CD4-positive, alpha-beta memory T cell (primary cell): ENCODE measurements around the gene SYN1. TPM values are rescaled to one million over a fixed set of nuclear protein-coding genes. Genes with fewer than 3 reads are reported as not detected.

Experiments used
- CTCF ChIA-PET: fragments of 350-600 bp; sonication (Branson Sonifier 250); formaldehyde crosslinking; loops from one replicate; lab custom pipeline; 2021; ENCODE audit warnings: inconsistent platforms; ENCODE audit not compliant: partially characterized antibody; lab: Charles Lee
- POLR2A ChIA-PET: fragments of 350-600 bp; sonication (Branson Sonifier 250); formaldehyde crosslinking; loops from one replicate; lab custom pipeline; 2021; ENCODE audit not compliant: partially characterized antibody; lab: Charles Lee
- DNase-seq, 5 donors: peaks; one replicate each; pipeline versions ENCODE4 v3.0.0 to v3.0.0-alpha.2; 2020 to 2022; ENCODE audit warnings: mixed read lengths in 1 of 5
- H3K27ac ChIP-seq: one replicate; pipeline ENCODE4 v1.7.0; 2013; ENCODE audit warnings: low read depth, low read length
- H3K27me3 ChIP-seq: 2 replicates; pipeline ENCODE4 v1.7.0; 2013; ENCODE audit warnings: mild to moderate bottlenecking, low read length, moderate library complexity; ENCODE audit not compliant: insufficient read depth
- H3K36me3 ChIP-seq: 2 replicates; pipeline ENCODE4 v1.7.0; 2013; ENCODE audit warnings: mild to moderate bottlenecking, low read length, moderate library complexity; ENCODE audit not compliant: insufficient read depth
- H3K4me1 ChIP-seq: 2 replicates; pipeline ENCODE4 v1.7.0; 2013; ENCODE audit warnings: mild to moderate bottlenecking, low read length, moderate library complexity; ENCODE audit not compliant: insufficient read depth
- H3K4me3 ChIP-seq, 2 donors: one replicate each; pipeline ENCODE4 v1.7.0; 2013; ENCODE audit warnings: low read length in 2 of 2, mild to moderate bottlenecking in 1 of 2
- H3K9me3 ChIP-seq, 2 donors: one replicate each; pipeline ENCODE4 v1.7.0; 2013; ENCODE audit warnings: low read length in 2 of 2, control low read depth in 1 of 2; ENCODE audit not compliant: control insufficient read depth in 1 of 2
- H3K27ac Mint-ChIP-seq, 7 donors: one replicate each; pipeline ENCODE4 v1.8.0; 2020 to 2021; ENCODE audit warnings: mixed read lengths in 7 of 7, mild to moderate bottlenecking in 6 of 7, inconsistent platforms in 3 of 7, moderate library complexity in 3 of 7
- H3K27me3 Mint-ChIP-seq, 2 donors: one replicate each; pipeline ENCODE4 v1.8.0; 2020 to 2021; ENCODE audit warnings: mixed read lengths in 2 of 2
- H3K36me3 Mint-ChIP-seq, 2 donors: one replicate each; pipeline ENCODE4 v1.8.0; 2020 to 2021; ENCODE audit warnings: mixed read lengths in 2 of 2, inconsistent platforms in 1 of 2, mild to moderate bottlenecking in 1 of 2
- H3K4me1 Mint-ChIP-seq, 4 donors: one replicate each; pipeline ENCODE4 v1.8.0; 2020 to 2021; ENCODE audit warnings: mixed read lengths in 4 of 4, mild to moderate bottlenecking in 1 of 4
- H3K4me3 Mint-ChIP-seq, 8 donors: one replicate each; pipeline ENCODE4 v1.8.0; 2020 to 2021; ENCODE audit warnings: mixed read lengths in 8 of 8, mild to moderate bottlenecking in 7 of 8, moderate library complexity in 6 of 8, inconsistent platforms in 3 of 8
- H3K9me3 Mint-ChIP-seq, 8 donors: one replicate each; pipeline ENCODE4 v1.8.0; 2020 to 2021; ENCODE audit warnings: mixed read lengths in 8 of 8, mild to moderate bottlenecking in 5 of 8, inconsistent platforms in 3 of 8, moderate library complexity in 1 of 8
- intact Hi-C: fragments of 100-400 bp; cut with micrococcal nuclease; formaldehyde crosslinking; loops from one replicate; pipeline ENCODE4 v1.15.1; 2023
- polyA plus RNA-seq, 2 donors: library from polyadenylated mRNA; unstranded; fragments of 300-500 nt; fragmentation: Illumina TruSeq; gene quantifications; one replicate each; pipeline ENCODE4 v1.2.3, GENCODE V29; 2021
- total RNA-seq, 2 experiments: library from RNA; stranded (reverse); gene quantifications; one replicate each; pipeline ENCODE4 v1.2.3, GENCODE V29; 2021

The SYN1 gene
- total and polyA plus RNA-seq, 4 experiments from 2014 or later, result 0.49 to 1.6 (median 1.2) TPM

DNA sequence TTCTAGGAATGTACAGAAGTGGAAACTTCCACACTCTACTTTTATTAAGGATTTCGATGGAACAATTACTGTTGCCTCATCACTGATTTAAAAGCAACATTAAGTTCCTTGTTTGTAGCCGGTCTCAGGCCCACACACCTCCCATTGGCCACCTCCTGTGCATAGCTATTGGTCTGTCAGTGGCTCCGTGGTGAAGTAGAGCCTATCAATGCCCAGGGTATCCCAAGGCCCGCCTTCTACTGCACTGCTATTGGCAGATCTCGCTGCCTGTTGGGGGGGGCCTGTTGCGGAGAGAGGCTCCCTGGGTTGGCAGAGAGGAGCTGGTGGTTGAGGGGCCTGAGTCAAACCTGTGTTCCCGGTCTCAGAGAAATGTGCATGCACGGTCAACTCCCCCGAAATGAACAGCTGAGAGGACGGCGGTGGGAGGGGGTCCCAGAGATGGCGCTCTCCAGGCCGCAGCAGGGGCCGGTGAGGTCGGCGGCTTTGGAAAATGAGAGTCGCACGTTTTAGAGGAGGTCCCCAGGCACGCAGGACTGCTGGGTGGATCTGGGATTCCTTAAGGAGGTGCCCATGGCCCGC lies 63.5 kb downstream of the SYN1 start:
- peak overlapping the region; percentile 60 for H3K27ac ChIP-seq
- ChIA-PET POLR2A (interaction anchor here (0.7 to 2.8 kb wide), 9 partner anchors 12 to 719 kb away, joined by 3 to 11 read pairs (median 3); partner anchors contain the start of genes ELK1, NDUFB11, RBM10 and RP2), CTCF (interaction anchor here (1.1 kb wide), 2 partner anchors 32 to 74 kb away, joined by 3 read pairs; partner anchors contain the start of gene CFP)
- H3K27me3 Mint-ChIP-seq, result no peaks in the 10 kb centered on the region
- peaks cover 10% of the 10 kb centered on the region for H3K4me1 ChIP-seq
- H3K27ac Mint-ChIP-seq, result peak overlapping the region; percentile 84 to 98 (median 96)
- H3K36me3 ChIP-seq, result no peaks in the 10 kb centered on the region
- peak overlapping the region; percentile 89 to 97 (median 94) for H3K4me3 Mint-ChIP-seq
- peak; percentile 82 to 92 (median 83) for DNase-seq
- no peaks in the 10 kb centered on the region for H3K27me3 ChIP-seq
- H3K9me3 Mint-ChIP-seq, result no peaks in the 10 kb centered on the region
- intact Hi-C loops, result loop anchor here (1.0 to 5.0 kb wide), 2 partner anchors 281 to 338 kb away; partner anchors contain the start of genes CDK16 and ZNF81
- H3K4me1 Mint-ChIP-seq, result peaks cover 10 to 26% (median 19%) of the 10 kb centered on the region in 4 donors
- no peaks in the 10 kb centered on the region for H3K9me3 ChIP-seq
- peaks cover 0 to 5% of the 10 kb centered on the region in 2 donors for H3K36me3 Mint-ChIP-seq
- H3K4me3 ChIP-seq, result peak overlapping the region in 1 of 2 donors; percentile 52

DNA sequence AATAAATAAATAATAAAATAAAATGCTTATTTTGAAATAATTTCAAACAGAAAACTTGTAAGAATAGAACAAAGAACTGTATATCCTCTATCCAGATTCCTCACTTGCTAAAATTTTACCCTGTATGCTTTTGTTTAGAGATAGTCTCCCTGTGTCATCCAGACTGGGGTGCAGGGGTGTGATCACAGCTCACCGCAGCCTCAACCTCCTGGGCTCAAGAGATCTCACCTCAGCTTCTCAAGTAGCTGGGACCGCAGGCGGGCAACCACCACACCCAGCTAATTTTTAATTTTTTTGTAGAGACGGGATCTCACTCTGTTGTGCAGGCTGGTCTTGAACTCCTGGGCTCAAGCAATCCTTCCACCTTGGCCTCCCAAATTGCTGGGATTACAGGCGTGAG lies 76.2 kb downstream of the SYN1 start:
- no peaks in the 10 kb centered on the region for H3K27me3 Mint-ChIP-seq
- no peak for DNase-seq
- H3K27ac Mint-ChIP-seq, result no peak overlapping the region
- Histone ChIP-seq H3K27me3 (no peaks in the 10 kb centered on the region), H3K36me3 (no peaks in the 10 kb centered on the region), H3K9me3 (no peaks in the 10 kb centered on the region), H3K4me3 (no peak overlapping the region), H3K27ac (no peak overlapping the region), H3K4me1 (no peaks in the 10 kb centered on the region)
- H3K4me1 Mint-ChIP-seq, result no peaks in the 10 kb centered on the region
- H3K36me3 Mint-ChIP-seq, result no peaks in the 10 kb centered on the region
- no peaks in the 10 kb centered on the region for H3K9me3 Mint-ChIP-seq
- ChIA-PET POLR2A (no interaction called here), CTCF (interaction anchor here (1.6 kb wide), 1 partner anchor 101 kb away, joined by 3 read pairs; no protein-coding TSS in a partner anchor)
- intact Hi-C loops, result no loop called here
- H3K4me3 Mint-ChIP-seq, result no peak overlapping the region

DNA sequence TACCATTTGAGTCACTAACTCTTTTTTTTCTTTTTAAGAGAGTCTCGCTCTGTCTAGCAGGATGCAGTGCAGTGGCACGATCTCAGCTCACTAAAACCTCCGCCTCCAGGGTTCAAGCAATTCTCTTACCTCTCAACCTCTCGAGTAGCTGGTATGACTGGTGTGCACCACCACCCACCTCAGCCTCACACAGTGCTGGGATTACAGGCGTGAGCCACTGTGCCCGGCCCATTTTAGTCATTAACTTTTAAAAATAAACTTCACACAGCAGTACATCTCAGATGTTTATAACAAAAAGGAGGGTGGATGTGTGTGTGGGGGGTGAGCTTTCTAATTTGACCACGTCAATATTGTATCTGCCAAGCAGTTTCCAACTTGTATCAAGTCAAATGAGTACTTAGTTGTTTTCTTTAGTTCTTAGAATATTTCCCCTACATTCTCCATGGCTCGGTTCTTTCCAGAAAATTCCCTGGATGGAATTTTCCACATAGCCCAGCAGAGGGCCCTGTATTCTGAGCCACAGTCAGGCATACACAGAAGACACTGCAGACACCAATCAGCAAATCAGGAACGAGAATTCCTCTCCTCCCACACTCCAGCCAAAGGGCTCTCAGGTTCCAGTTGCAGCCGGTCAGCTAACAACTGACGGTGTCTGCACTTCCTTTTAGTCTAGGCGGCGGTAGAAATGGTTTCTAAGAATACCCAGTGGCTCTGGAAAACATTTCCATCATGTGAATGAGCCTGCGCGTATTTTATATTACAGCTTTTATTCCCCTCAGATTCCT lies 78.7 kb downstream of the SYN1 start:
- intact Hi-C loops, result loop anchor here (1.0 kb wide), 1 partner anchor 485 kb away; no protein-coding TSS in a partner anchor
- Histone ChIP-seq H3K9me3 (no peaks in the 10 kb centered on the region), H3K4me3 (no peak overlapping the region), H3K36me3 (no peaks in the 10 kb centered on the region), H3K27me3 (no peaks in the 10 kb centered on the region), H3K4me1 (no peaks in the 10 kb centered on the region), H3K27ac (no peak overlapping the region)
- no peak overlapping the region for H3K4me3 Mint-ChIP-seq
- H3K36me3 Mint-ChIP-seq, result no peaks in the 10 kb centered on the region
- ChIA-PET POLR2A (no interaction called here), CTCF (interaction anchor here (0.6 to 1.6 kb wide), 3 partner anchors 40 to 357 kb away, joined by 3 to 6 read pairs (median 4); no protein-coding TSS in a partner anchor)
- H3K27ac Mint-ChIP-seq, result no peak overlapping the region
- H3K27me3 Mint-ChIP-seq, result no peaks in the 10 kb centered on the region
- no peaks in the 10 kb centered on the region for H3K9me3 Mint-ChIP-seq
- DNase-seq, result no peak
- no peaks in the 10 kb centered on the region for H3K4me1 Mint-ChIP-seq

DNA sequence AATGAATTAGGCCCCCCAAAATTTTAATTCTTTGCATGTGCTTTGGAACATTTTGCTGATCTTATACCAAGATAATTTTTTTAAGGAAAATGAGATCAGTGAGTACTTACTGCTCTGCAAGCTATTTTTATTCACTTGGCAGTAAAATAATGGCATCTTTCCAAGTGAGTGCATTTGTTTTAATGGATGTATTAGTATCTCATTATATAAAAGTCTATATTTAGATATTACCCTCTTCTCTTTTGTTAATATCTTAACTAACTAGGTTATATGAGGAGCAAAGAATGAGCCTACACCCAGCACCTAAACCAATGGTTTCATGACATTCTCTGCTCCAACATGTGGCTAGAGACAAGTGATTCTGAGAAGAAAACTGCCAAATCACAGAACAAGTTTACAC lies 79.8 kb downstream of the SYN1 start:
- Mint-ChIP-seq H3K4me3 (no peak overlapping the region), H3K4me1 (no peaks in the 10 kb centered on the region), H3K9me3 (no peaks in the 10 kb centered on the region), H3K36me3 (no peaks in the 10 kb centered on the region), H3K27me3 (no peaks in the 10 kb centered on the region), H3K27ac (no peak overlapping the region)
- no peak for DNase-seq
- ChIA-PET CTCF (interaction anchor here (0.7 to 1.7 kb wide), 2 partner anchors 108 to 356 kb away, joined by 3 read pairs; no protein-coding TSS in a partner anchor), POLR2A (no interaction called here)
- Histone ChIP-seq H3K27ac (no peak overlapping the region), H3K9me3 (no peaks in the 10 kb centered on the region), H3K4me1 (no peaks in the 10 kb centered on the region), H3K27me3 (no peaks in the 10 kb centered on the region), H3K36me3 (no peaks in the 10 kb centered on the region), H3K4me3 (no peak overlapping the region)
- intact Hi-C loops, result no loop called here

DNA sequence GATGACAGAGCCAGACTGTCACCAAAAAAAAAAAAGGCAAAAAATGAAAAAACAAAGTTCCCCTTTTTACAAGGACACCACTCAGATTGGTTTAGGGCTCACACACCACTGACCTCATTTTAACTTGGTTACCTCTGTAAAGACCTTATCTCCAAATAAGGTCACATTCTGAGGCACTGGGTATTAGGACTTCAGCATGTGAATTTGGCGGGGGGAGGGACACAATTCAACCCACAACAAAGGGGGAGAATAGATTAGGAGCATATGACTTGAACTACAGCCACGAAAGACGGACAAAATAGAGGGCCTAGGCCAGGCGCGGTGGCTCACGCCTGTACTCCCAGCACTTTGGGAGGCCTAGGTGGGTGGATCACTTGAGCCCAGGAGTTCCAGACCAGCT lies 89.6 kb downstream of the SYN1 start:
- POLR2A ChIA-PET, result no interaction called here
- Histone ChIP-seq H3K27ac (no peak overlapping the region), H3K27me3 (no peaks in the 10 kb centered on the region), H3K4me3 (no peak overlapping the region), H3K4me1 (no peaks in the 10 kb centered on the region), H3K9me3 (no peaks in the 10 kb centered on the region), H3K36me3 (no peaks in the 10 kb centered on the region)
- Mint-ChIP-seq H3K27ac (no peak overlapping the region), H3K9me3 (no peaks in the 10 kb centered on the region), H3K27me3 (no peaks in the 10 kb centered on the region), H3K4me3 (no peak overlapping the region), H3K36me3 (no peaks in the 10 kb centered on the region), H3K4me1 (no peaks in the 10 kb centered on the region)
- DNase-seq, result no peak
- CTCF ChIA-PET, result no interaction called here
- intact Hi-C loops, result no loop called here

DNA sequence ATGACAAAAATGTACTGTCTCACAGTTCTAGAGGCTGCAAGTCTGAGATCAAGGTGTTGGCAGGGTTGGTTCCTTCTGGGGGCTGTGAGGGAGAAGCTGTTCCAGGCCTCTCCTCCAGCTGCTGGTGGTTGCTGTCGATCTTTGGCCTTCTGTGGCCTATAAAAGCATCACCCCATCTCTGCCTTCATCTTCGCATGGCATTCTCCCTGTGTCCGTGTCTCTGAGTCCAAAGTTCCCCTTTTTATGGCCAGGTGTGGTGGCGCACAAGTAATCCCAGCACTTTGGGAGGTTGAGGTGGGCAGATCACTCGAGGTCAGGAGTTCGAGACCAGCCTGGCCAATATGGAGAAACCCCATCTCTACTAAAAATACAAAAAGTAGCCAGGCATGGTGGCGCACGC lies 90.1 kb downstream of the SYN1 start:
- Mint-ChIP-seq H3K4me3 (no peak overlapping the region), H3K27me3 (no peaks in the 10 kb centered on the region), H3K36me3 (no peaks in the 10 kb centered on the region), H3K9me3 (no peaks in the 10 kb centered on the region), H3K4me1 (no peaks in the 10 kb centered on the region), H3K27ac (no peak overlapping the region)
- no peaks in the 10 kb centered on the region for H3K9me3 ChIP-seq
- no peaks in the 10 kb centered on the region for H3K27me3 ChIP-seq
- POLR2A ChIA-PET, result no interaction called here
- H3K36me3 ChIP-seq, result no peaks in the 10 kb centered on the region
- intact Hi-C loops, result no loop called here
- DNase-seq, result no peak
- H3K4me3 ChIP-seq, result no peak overlapping the region
- no peaks in the 10 kb centered on the region for H3K4me1 ChIP-seq
- CTCF ChIA-PET, result no interaction called here
- no peak overlapping the region for H3K27ac ChIP-seq

DNA sequence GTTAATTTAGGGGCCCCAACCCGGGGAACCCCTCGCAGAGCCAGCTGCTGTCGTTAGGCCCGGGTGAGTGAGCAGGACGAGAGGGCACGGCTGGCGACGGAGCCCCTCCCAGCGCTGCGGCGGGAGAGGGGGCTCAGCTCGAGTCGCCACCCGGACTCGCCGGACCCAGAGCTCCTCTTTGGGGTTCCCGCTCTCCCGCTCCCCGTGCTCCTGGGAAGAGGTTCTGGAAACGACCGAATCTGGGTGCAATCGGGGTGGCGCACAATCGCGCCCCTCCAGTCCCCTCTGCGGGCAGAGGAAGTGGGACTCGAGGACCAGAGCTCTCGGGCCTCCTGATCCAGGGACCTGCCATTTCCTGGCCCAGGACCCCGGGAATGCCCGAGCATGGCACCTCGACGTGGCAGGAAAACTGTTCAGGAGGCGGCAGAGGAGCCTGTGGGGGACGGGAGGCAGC lies 95.9 kb downstream of the SYN1 start:
- Mint-ChIP-seq H3K27ac (no peak overlapping the region), H3K4me3 (peak overlapping the region in 6 of 8 donors; percentile 36 to 76 (median 60)), H3K36me3 (no peaks in the 10 kb centered on the region), H3K9me3 (peaks cover 0 to 7% (median 1%) of the 10 kb centered on the region in 8 donors), H3K4me1 (peaks cover 0 to 4% (median under 1%) of the 10 kb centered on the region in 4 donors), H3K27me3 (no peaks in the 10 kb centered on the region)
- Histone ChIP-seq H3K36me3 (no peaks in the 10 kb centered on the region), H3K27me3 (no peaks in the 10 kb centered on the region), H3K27ac (no peak overlapping the region), H3K9me3 (no peaks in the 10 kb centered on the region), H3K4me3 (peak overlapping the region in 1 of 2 donors; percentile 32), H3K4me1 (peaks cover 5% of the 10 kb centered on the region)
- DNase-seq, result no peak
- CTCF ChIA-PET, result interaction anchor here (0.8 to 3.2 kb wide), 20 partner anchors 9 to 379 kb away, joined by 3 to 20 read pairs (median 4); partner anchors contain the start of genes NDUFB11, RBM10 and USP11
- POLR2A ChIA-PET, result interaction anchor here (0.6 to 1.3 kb wide), 8 partner anchors 36 to 395 kb away, joined by 3 to 7 read pairs (median 4); partner anchors contain the start of gene CDK16
- intact Hi-C loops, result loop anchor here (1.0 to 5.0 kb wide), 4 partner anchors 26 to 330 kb away; partner anchors contain the start of genes UBA1 and ZNF41
